ENCODE data around the gene GLDN. TPM values are rescaled to one million over a fixed set of nuclear protein-coding genes. Genes with fewer than 3 reads are reported as not detected.
A peak's percentile ranks its signal among the peaks of the same experiment; 100 is the strongest.

Gene GLDN
- polyA plus RNA-seq, 2 of the 4 experiments (the other 2 are of a cell fraction): 0.03 to 0.25 TPM

DNA sequence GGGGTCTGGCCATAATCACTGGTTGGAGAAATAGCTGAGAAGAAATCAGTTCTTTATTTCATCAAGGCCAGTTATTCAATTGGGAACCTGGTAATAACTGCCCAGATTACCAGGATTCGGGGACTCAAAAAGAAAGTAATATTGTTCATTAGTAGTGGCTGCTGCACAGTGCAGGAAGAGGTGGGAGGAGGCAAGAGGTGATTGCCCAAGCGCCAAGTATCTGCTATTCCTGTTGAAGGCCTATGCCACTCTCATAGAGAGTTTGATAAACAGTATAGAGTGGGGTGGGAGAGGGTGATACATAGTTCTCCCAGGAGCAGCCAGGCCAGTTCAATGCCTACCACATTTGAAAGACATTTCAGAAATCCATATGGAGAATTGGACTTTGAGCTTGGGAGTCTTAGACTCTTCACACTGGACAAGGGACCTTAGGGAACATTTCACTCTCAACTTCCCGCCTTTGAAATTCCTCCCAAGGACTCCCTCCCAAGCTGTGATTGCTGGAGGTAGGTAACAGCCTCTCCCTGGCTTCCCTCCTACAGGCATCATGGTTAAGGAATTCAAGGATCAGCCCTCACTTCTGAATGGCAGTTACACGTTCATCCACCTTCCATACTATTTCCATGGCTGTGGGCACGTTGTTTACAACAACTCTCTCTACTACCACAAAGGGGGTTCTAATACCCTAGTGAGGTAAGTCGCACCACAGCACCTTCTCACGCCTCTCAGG is 59.8 kb downstream of the GLDN start:
- ATAC-seq (no peak), FAIRE-seq (no peak), DNase-seq (ENCODE audit: low read depth in 1 of 2, low spot score in 1 of 2) (no peak)
- POLR2A ChIA-PET: no interaction called here
- H3K27ac ChIP-seq: no peak overlapping the region
- H3K4me3 ChIP-seq: no peak overlapping the region
- 79% methylated on average over 7 of the region's 7 CpGs for WGBS (ENCODE audit: missing lambda C conversion rate)
- H3K4me2 ChIP-seq: no peak overlapping the region
- CTCF ChIA-PET: interaction anchor here (0.7 to 11.3 kb wide), 37 partner anchors 8 to 339 kb away, joined by 3 to 131 read pairs (median 6); no protein-coding TSS in a partner anchor
- no peaks in the 10 kb centered on the region for H3K9me3 ChIP-seq
- TF ChIP-seq FOSB (CRISPR knock-in tag; IDR thresholded peaks at IDR 0.05): no peak
- TF ChIP-seq CBX2 (IDR thresholded peaks at IDR 0.05; ENCODE audit: borderline replicate concordance, low read depth): no peak
- no peak for TF ChIP-seq MYC (IDR thresholded peaks at IDR 0.05; ENCODE audit: borderline replicate concordance, low read length)
- TF ChIP-seq EHMT2 (IDR thresholded peaks at IDR 0.05; ENCODE audit: low read depth): no peak
- no peak for TF ChIP-seq RCOR1 (IDR thresholded peaks at IDR 0.05; ENCODE audit: low read depth, low read length)
- no peak for TF ChIP-seq JUN (IDR thresholded peaks at IDR 0.05)
- no peaks in the 10 kb centered on the region for H3K4me1 ChIP-seq

GRCh38 chr15:51401872-51402517 is 60.5 kb downstream of the GLDN start:
- no peak overlapping the region for H3K4me3 ChIP-seq
- ATAC-seq (peak; percentile 41 to 82; a peak in 5 of 6 replicates), FAIRE-seq (no peak), DNase-seq (ENCODE audit: low read depth in 1 of 2, low spot score in 1 of 2) (peak; percentile 44 to 80)
- H3K4me2 ChIP-seq: peak overlapping the region; percentile 12; the same call in 1 of the 3 replicates
- no peaks in the 10 kb centered on the region for H3K9me3 ChIP-seq
- ChIA-PET POLR2A (no interaction called here), CTCF (interaction anchor here (0.7 to 11.3 kb wide), 45 partner anchors 10 to 340 kb away, joined by 3 to 131 read pairs (median 5); no protein-coding TSS in a partner anchor)
- no peak for TF ChIP-seq HEYL (CRISPR knock-in tag; IDR thresholded peaks at IDR 0.05)
- TF ChIP-seq, protein P1, sequence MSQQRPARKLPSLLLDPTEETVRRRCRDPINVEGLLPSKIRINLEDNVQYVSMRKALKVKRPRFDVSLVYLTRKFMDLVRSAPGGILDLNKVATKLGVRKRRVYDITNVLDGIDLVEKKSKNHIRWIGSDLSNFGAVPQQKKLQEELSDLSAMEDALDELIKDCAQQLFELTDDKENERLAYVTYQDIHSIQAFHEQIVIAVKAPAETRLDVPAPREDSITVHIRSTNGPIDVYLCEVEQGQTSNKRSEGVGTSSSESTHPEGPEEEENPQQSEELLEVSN (IDR thresholded peaks at IDR 0.05; ENCODE audit: borderline replicate concordance, low read depth): no peak
- TF ChIP-seq, protein P2, sequence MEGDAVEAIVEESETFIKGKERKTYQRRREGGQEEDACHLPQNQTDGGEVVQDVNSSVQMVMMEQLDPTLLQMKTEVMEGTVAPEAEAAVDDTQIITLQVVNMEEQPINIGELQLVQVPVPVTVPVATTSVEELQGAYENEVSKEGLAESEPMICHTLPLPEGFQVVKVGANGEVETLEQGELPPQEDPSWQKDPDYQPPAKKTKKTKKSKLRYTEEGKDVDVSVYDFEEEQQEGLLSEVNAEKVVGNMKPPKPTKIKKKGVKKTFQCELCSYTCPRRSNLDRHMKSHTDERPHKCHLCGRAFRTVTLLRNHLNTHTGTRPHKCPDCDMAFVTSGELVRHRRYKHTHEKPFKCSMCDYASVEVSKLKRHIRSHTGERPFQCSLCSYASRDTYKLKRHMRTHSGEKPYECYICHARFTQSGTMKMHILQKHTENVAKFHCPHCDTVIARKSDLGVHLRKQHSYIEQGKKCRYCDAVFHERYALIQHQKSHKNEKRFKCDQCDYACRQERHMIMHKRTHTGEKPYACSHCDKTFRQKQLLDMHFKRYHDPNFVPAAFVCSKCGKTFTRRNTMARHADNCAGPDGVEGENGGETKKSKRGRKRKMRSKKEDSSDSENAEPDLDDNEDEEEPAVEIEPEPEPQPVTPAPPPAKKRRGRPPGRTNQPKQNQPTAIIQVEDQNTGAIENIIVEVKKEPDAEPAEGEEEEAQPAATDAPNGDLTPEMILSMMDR (IDR thresholded peaks at IDR 0.05): peak; percentile 57
- TF ChIP-seq RNF2 (IDR thresholded peaks at IDR 0.05; ENCODE audit: borderline replicate concordance, low read depth): no peak
- TF ChIP-seq ESRRA (IDR thresholded peaks at IDR 0.05; ENCODE audit: borderline replicate concordance, low read length): no peak
- no peak for TF ChIP-seq FOSL2 (IDR thresholded peaks at IDR 0.05)
- no peak for TF ChIP-seq FOSL2 (CRISPR knock-in tag; IDR thresholded peaks at IDR 0.05)
- TF ChIP-seq EHF (CRISPR knock-in tag; IDR thresholded peaks at IDR 0.05): no peak
- TF ChIP-seq MYC (IDR thresholded peaks at IDR 0.05; ENCODE audit: borderline replicate concordance, low read length): no peak
- TF ChIP-seq FOSB (CRISPR knock-in tag; IDR thresholded peaks at IDR 0.05): no peak
- no peak for TF ChIP-seq HMGXB4 (CRISPR knock-in tag; IDR thresholded peaks at IDR 0.05; ENCODE audit: borderline replicate concordance)
- TF ChIP-seq EHMT2 (IDR thresholded peaks at IDR 0.05; ENCODE audit: low read depth): no peak
- TF ChIP-seq RAD21 (conservative IDR thresholded peaks at IDR 0.05 in 1 of 2, IDR thresholded peaks at IDR 0.05 in 1 of 2): peak; percentile 48 to 74; a peak in 3 of 5 replicates
- peak; percentile 47; the same call in 2 of the 3 replicates for TF ChIP-seq SMC3 (IDR thresholded peaks at IDR 0.05)
- TF ChIP-seq, protein P3, sequence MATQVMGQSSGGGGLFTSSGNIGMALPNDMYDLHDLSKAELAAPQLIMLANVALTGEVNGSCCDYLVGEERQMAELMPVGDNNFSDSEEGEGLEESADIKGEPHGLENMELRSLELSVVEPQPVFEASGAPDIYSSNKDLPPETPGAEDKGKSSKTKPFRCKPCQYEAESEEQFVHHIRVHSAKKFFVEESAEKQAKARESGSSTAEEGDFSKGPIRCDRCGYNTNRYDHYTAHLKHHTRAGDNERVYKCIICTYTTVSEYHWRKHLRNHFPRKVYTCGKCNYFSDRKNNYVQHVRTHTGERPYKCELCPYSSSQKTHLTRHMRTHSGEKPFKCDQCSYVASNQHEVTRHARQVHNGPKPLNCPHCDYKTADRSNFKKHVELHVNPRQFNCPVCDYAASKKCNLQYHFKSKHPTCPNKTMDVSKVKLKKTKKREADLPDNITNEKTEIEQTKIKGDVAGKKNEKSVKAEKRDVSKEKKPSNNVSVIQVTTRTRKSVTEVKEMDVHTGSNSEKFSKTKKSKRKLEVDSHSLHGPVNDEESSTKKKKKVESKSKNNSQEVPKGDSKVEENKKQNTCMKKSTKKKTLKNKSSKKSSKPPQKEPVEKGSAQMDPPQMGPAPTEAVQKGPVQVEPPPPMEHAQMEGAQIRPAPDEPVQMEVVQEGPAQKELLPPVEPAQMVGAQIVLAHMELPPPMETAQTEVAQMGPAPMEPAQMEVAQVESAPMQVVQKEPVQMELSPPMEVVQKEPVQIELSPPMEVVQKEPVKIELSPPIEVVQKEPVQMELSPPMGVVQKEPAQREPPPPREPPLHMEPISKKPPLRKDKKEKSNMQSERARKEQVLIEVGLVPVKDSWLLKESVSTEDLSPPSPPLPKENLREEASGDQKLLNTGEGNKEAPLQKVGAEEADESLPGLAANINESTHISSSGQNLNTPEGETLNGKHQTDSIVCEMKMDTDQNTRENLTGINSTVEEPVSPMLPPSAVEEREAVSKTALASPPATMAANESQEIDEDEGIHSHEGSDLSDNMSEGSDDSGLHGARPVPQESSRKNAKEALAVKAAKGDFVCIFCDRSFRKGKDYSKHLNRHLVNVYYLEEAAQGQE (IDR thresholded peaks at IDR 0.05): no peak
- TF ChIP-seq NFE2L2 (conservative IDR thresholded peaks at IDR 0.05; ENCODE audit: low read length): no peak
- 20% methylated on average over 12 of the region's 12 CpGs for WGBS (ENCODE audit: missing lambda C conversion rate)
- H3K27ac ChIP-seq: no peak overlapping the region
- no peaks in the 10 kb centered on the region for H3K4me1 ChIP-seq
